Stimulated activated CD4-positive, alpha-beta T cell treated with anti-CD3 and anti-CD28 coated beads, Interleukin-1b, Interleukin-23, amount 100 ng/mL, for 1 hour (primary cell): ENCODE results near the gene ZMIZ1.
"Not testable (repeated sequence)": the region's sequence is repeated elsewhere in the genome, so short reads cannot be mapped to it uniquely, and the experiment has no call there.

Experiments used
- DNase-seq, 2 donors: peaks; one replicate each; pipeline ENCODE4 v3.0.0-alpha.2; 2020; ENCODE audit warnings: low read depth in 2 of 2

The ZMIZ1 gene

GRCh38 chr10:79031723-79032122 lies 37.0 kb upstream of the ZMIZ1 start:
- no peak for DNase-seq

- no peak for DNase-seq
Observed at GRCh38 chr10:79034271-79034876, 34.4 kb upstream of the ZMIZ1 start.

- DNase-seq, result not testable (repeated sequence)
Observed at GRCh38 chr10:79036416-79036815, 32.4 kb upstream of the ZMIZ1 start.

- DNase-seq, result no peak
Observed at GRCh38 chr10:79038104-79038840, 30.5 kb upstream of the ZMIZ1 start.

GRCh38 chr10:79038841-79039201 lies 29.9 kb upstream of the ZMIZ1 start:
- DNase-seq, result no peak

- no peak for DNase-seq
Observed at GRCh38 chr10:79042639-79043411, 25.9 kb upstream of the ZMIZ1 start.

- no peak for DNase-seq
Observed at GRCh38 chr10:79044036-79044632, 24.6 kb upstream of the ZMIZ1 start.

- DNase-seq, result no peak
Observed at GRCh38 chr10:79044846-79045245, 23.9 kb upstream of the ZMIZ1 start.

- DNase-seq, result no peak
Observed at GRCh38 chr10:79045566-79046175, 23.1 kb upstream of the ZMIZ1 start.

GRCh38 chr10:79046326-79046725 lies 22.4 kb upstream of the ZMIZ1 start:
- DNase-seq, result no peak

GRCh38 chr10:79046741-79047583 lies 21.8 kb upstream of the ZMIZ1 start:
- no peak for DNase-seq

- no peak for DNase-seq
Observed at GRCh38 chr10:79047584-79047874, 21.2 kb upstream of the ZMIZ1 start.

- DNase-seq, result no peak
Observed at GRCh38 chr10:79047875-79048638, 20.7 kb upstream of the ZMIZ1 start.

- no peak for DNase-seq
Observed at GRCh38 chr10:79048639-79049550, 19.9 kb upstream of the ZMIZ1 start.

GRCh38 chr10:79049931-79050895 lies 18.6 kb upstream of the ZMIZ1 start:
- DNase-seq, result no peak

- DNase-seq, result no peak
Observed at GRCh38 chr10:79050896-79051555, 17.7 kb upstream of the ZMIZ1 start.

GRCh38 chr10:79051766-79052165 lies 17.0 kb upstream of the ZMIZ1 start:
- no peak for DNase-seq
